GM23248 (cell line): ENCODE measurements around the gene ROM1.

Experiments used
- EZH2 ChIP-seq: fragments of 200-600 bp; sonication (generic); IDR thresholded peaks from 2 replicates; pipeline ENCODE4 v1.6.1; 2018; ENCODE audit warnings: antibody characterized with exemption, mild to moderate bottlenecking; ENCODE audit not compliant: insufficient read depth, poor library complexity, severe bottlenecking
- EZH2phosphoT487 ChIP-seq: fragments of 200-600 bp; sonication (generic); IDR thresholded peaks from 2 replicates; pipeline ENCODE4 v1.6.1; 2018; ENCODE audit warnings: antibody characterized with exemption, moderate library complexity, mild to moderate bottlenecking, low read depth; ENCODE audit not compliant: insufficient read depth

- TF ChIP-seq EZH2phosphoT487 (no peak), EZH2 (no peak)
These were observed 38.5 kb upstream of the ROM1 start for GRCh38 chr11:62574363-62575071.
